Measurements from ENCODE around the gene SF3B1. TPM values are rescaled to one million over a fixed set of nuclear protein-coding genes. Genes with fewer than 3 reads are reported as not detected.

SF3B1 gene
- total RNA-seq, 4 donors from 2014 or later: 356 to 1,013 (median 641) TPM

DNA sequence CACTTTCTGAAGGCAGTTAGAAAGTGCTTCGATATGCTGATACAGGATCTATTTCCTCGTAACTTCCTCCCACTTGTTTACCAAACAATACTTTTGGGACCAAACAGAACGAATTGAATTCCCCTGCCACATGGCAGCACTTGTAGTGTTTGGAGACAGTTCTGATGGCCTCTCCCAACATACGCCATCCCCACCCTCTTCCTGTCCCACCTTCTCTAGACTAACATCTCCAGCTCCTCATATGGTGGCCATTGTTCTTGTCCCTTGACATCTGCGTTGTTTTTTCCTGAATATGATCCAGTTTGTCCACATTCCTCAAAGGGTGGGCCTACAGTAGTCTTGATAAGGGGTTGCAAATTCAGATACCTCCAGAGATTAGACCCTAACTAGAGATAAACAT, 70.8 kb downstream of the SF3B1 start:
- Histone ChIP-seq H3K9me3 (no peaks in the 10 kb centered on the region), H3K4me3 (no peak overlapping the region), H3K27ac (no peak overlapping the region), H3K27me3 (no peaks in the 10 kb centered on the region), H3K4me1 (no peaks in the 10 kb centered on the region), H3K36me3 (no peaks in the 10 kb centered on the region)
- no peak for DNase-seq
- TF ChIP-seq POLR2A (IDR thresholded peaks at IDR 0.05): no peak
- TF ChIP-seq, protein P1, sequence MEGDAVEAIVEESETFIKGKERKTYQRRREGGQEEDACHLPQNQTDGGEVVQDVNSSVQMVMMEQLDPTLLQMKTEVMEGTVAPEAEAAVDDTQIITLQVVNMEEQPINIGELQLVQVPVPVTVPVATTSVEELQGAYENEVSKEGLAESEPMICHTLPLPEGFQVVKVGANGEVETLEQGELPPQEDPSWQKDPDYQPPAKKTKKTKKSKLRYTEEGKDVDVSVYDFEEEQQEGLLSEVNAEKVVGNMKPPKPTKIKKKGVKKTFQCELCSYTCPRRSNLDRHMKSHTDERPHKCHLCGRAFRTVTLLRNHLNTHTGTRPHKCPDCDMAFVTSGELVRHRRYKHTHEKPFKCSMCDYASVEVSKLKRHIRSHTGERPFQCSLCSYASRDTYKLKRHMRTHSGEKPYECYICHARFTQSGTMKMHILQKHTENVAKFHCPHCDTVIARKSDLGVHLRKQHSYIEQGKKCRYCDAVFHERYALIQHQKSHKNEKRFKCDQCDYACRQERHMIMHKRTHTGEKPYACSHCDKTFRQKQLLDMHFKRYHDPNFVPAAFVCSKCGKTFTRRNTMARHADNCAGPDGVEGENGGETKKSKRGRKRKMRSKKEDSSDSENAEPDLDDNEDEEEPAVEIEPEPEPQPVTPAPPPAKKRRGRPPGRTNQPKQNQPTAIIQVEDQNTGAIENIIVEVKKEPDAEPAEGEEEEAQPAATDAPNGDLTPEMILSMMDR (IDR thresholded peaks at IDR 0.05): no peak
- intact Hi-C loops (cut with DNase I; ENCODE audit: low total_unique reads): no loop called here

DNA sequence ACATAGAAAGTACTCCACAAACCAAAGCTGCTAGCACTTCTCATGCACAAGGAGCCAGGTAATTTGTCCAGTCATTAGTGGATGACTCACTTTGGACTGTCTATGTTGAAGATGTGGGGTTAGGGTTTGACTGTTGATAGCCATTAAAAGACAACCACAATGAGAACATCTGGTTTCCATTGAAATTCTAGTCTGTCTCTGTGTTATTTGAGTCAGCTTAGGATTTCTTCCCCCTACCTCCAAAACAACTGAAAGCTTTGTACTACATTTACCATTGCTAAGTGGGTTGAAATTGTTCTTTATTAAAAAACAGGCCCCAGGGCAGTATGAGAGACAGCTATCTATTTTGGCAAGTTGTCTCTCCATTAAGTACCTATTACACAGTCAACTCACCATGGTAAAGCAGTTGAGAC, 74.1 kb downstream of the SF3B1 start:
- intact Hi-C loops (cut with DNase I; ENCODE audit: low total_unique reads): no loop called here
- Histone ChIP-seq H3K27me3 (no peaks in the 10 kb centered on the region), H3K36me3 (no peaks in the 10 kb centered on the region), H3K9me3 (no peaks in the 10 kb centered on the region), H3K4me1 (no peaks in the 10 kb centered on the region), H3K4me3 (no peak overlapping the region), H3K27ac (no peak overlapping the region)
- DNase-seq: no peak
- TF ChIP-seq POLR2A (IDR thresholded peaks at IDR 0.05): no peak
- TF ChIP-seq, protein P1 (IDR thresholded peaks at IDR 0.05): no peak

DNA sequence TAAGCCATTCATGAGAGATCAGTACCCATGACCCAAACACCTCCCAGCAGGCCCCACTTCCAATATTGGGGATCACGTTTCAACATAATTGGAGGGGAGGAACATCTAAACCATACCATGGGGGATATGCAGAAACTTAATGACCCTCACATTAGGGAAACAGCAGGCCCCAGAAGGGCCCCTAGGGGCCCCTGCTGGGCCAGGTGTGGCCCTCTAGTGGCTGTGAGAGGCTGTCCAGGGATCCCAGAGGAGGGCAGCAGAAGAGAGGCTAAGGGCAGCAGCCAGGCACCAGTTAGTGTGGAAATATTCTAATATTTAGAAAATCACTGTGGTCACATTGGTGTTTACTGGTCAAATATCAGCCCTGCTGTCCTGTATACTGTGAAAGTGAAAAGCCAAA, 75.0 kb downstream of the SF3B1 start:
- H3K36me3 ChIP-seq: no peaks in the 10 kb centered on the region
- no peak overlapping the region for H3K27ac ChIP-seq
- TF ChIP-seq POLR2A (IDR thresholded peaks at IDR 0.05): no peak
- TF ChIP-seq, protein P1 (IDR thresholded peaks at IDR 0.05): no peak
- H3K27me3 ChIP-seq: no peaks in the 10 kb centered on the region
- DNase-seq: no peak
- intact Hi-C loops (cut with DNase I; ENCODE audit: low total_unique reads): no loop called here
- no peaks in the 10 kb centered on the region for H3K9me3 ChIP-seq
- no peaks in the 10 kb centered on the region for H3K4me1 ChIP-seq
- H3K4me3 ChIP-seq: no peak overlapping the region

DNA sequence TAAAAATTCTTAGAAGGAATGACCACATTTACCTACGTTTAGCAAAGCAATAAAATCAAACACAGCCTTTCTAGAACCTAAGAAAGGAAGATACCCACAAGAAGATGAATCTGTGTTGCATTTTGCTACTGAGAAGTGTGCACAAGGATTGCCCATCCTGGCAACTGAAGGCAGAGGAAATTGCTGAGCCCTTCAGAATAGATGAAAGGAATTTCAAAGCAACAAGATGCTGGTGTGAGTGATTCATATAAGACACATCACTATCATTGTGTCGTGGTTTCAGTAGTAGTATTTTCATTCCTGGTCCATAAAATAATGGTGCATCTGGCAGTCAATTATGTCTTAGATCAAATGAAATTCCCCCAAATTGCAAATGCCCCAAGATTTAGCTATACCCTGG, 75.9 kb downstream of the SF3B1 start:
- Histone ChIP-seq H3K27ac (no peak overlapping the region), H3K4me1 (no peaks in the 10 kb centered on the region), H3K4me3 (no peak overlapping the region), H3K27me3 (no peaks in the 10 kb centered on the region), H3K36me3 (no peaks in the 10 kb centered on the region), H3K9me3 (no peaks in the 10 kb centered on the region)
- no peak for DNase-seq
- TF ChIP-seq, protein P1 (IDR thresholded peaks at IDR 0.05): no peak
- TF ChIP-seq POLR2A (IDR thresholded peaks at IDR 0.05): no peak
- intact Hi-C loops (cut with DNase I; ENCODE audit: low total_unique reads): no loop called here

DNA sequence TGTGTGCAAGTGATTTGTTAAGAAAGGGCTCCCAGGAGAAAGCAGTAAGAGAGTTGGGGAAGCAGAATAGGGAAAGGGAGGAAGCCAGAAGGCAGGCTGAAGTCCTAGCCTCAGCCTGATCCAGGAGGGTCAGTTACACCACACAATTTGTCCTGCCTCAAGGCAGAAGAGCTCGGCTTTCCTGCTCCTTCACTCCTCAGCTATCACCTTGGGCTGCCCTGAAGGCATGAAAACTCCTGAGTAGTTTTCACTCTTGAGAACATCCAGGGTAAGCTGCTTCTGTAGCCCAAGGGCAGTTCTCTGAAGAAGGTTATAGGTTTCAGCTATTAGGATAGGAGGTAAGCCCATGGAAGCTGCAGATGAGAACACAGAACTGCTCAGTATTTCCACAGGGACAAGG, 76.8 kb downstream of the SF3B1 start:
- Histone ChIP-seq H3K4me1 (no peaks in the 10 kb centered on the region), H3K9me3 (no peaks in the 10 kb centered on the region), H3K27ac (no peak overlapping the region), H3K4me3 (no peak overlapping the region), H3K27me3 (no peaks in the 10 kb centered on the region), H3K36me3 (no peaks in the 10 kb centered on the region)
- intact Hi-C loops (cut with DNase I; ENCODE audit: low total_unique reads): no loop called here
- DNase-seq: no peak
- TF ChIP-seq POLR2A (IDR thresholded peaks at IDR 0.05): no peak
- TF ChIP-seq, protein P1 (IDR thresholded peaks at IDR 0.05): no peak
